ENCODE results near the gene DUS1L. TPM values are rescaled to one million over a fixed set of nuclear protein-coding genes. Genes with fewer than 3 reads are reported as not detected.

Gene DUS1L
- polyA plus RNA-seq, 1 experiment = 21.4 TPM

DNA sequence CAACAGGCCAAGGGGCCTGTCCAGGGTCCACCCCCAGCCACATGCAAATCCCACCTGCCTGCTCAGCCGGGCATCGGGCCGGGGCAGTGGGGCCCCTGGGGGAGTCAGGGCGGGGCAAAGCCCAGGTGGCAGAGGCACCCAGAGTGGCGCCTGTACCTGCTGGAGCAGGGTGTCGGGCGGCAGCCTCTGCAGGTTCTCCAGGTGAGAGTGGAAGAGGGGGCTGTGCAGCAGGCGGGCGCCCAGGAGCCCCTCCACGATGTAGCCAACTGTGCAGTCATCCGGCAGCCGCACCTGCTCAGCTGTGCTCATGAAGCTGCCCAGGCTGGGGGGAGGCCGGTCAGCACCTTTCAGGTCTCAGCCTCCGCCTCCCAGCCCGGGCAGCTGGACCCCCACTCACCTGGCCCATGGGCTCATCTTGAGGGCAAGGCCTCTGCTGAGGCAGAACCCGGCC, 16.1 kb downstream of the DUS1L start:
- TF ChIP-seq, protein P1, sequence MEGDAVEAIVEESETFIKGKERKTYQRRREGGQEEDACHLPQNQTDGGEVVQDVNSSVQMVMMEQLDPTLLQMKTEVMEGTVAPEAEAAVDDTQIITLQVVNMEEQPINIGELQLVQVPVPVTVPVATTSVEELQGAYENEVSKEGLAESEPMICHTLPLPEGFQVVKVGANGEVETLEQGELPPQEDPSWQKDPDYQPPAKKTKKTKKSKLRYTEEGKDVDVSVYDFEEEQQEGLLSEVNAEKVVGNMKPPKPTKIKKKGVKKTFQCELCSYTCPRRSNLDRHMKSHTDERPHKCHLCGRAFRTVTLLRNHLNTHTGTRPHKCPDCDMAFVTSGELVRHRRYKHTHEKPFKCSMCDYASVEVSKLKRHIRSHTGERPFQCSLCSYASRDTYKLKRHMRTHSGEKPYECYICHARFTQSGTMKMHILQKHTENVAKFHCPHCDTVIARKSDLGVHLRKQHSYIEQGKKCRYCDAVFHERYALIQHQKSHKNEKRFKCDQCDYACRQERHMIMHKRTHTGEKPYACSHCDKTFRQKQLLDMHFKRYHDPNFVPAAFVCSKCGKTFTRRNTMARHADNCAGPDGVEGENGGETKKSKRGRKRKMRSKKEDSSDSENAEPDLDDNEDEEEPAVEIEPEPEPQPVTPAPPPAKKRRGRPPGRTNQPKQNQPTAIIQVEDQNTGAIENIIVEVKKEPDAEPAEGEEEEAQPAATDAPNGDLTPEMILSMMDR (IDR thresholded peaks at IDR 0.05; ENCODE audit: low read depth, low read length) = no peak
- H3K27me3 ChIP-seq (ENCODE audit: control insufficient read depth, insufficient read depth, low read length) = no peaks in the 10 kb centered on the region
- CTCF ChIA-PET = interaction anchor here (1.6 kb wide), 1 partner anchor 12 kb away, joined by 4 read pairs; the partner anchor contains the start of gene DCXR
- DNase-seq (ENCODE audit: low read depth, low spot score) = no peak
- H3K27ac ChIP-seq (ENCODE audit: low read depth, low read length) = no peak overlapping the region
- no peak overlapping the region for H3K4me3 ChIP-seq (ENCODE audit: low read depth, low read length)
- POLR2A ChIA-PET = no interaction called here
- H3K9me3 ChIP-seq (ENCODE audit: control insufficient read depth, insufficient read depth, low read length) = peaks cover 4% of the 10 kb centered on the region; the same call in 1 of the 2 replicates

DNA sequence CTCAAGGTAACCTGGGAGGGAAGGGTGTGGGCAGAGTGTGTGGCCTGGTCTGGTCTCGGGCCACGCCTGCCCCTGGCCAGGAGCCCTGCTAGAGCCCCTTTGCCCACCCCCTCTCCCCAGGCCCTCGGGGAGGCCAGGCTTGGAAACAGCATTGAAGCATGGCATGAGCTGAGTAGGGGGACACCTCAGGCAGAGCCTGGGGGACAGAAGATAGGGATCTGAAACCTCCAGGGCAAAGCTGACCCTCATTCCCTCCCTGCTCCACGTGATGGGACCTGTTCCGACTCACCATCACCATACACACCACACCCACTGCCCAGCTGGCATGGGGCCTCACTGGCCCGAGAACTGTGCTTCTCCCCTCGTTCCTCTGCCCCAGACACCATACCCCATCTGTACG, 16.5 kb downstream of the DUS1L start:
- no peak overlapping the region for H3K4me3 ChIP-seq (ENCODE audit: low read depth, low read length)
- peaks cover 4% of the 10 kb centered on the region; the same call in 1 of the 2 replicates for H3K9me3 ChIP-seq (ENCODE audit: control insufficient read depth, insufficient read depth, low read length)
- POLR2A ChIA-PET = no interaction called here
- DNase-seq (ENCODE audit: low read depth, low spot score) = no peak
- CTCF ChIA-PET = no interaction called here
- H3K27me3 ChIP-seq (ENCODE audit: control insufficient read depth, insufficient read depth, low read length) = no peaks in the 10 kb centered on the region
- H3K27ac ChIP-seq (ENCODE audit: low read depth, low read length) = no peak overlapping the region
- TF ChIP-seq, protein P1 (IDR thresholded peaks at IDR 0.05; ENCODE audit: low read depth, low read length) = no peak

DNA sequence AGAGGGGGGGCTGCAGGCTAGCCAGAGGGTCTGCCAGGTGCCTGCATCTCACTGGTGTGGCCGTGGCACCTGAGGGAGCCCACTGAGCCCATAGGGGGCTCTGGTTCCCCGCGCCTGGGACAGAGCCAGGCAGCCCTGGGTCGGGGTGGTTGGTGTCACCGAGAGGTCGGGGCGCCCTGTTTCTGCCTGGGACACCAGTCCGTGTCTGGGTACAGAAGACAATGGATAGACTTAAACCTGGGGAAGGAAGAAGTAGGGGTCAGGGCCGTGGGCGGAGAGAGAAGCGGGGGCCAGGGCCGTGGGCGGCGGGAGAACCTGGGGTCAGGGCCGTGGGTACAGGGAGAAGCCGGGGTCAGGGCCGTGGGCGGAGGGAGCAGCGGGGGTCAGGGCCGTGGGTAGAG, 17.0 kb downstream of the DUS1L start:
- no peak overlapping the region for H3K4me3 ChIP-seq (ENCODE audit: low read depth, low read length)
- no peak overlapping the region for H3K27ac ChIP-seq (ENCODE audit: low read depth, low read length)
- H3K9me3 ChIP-seq (ENCODE audit: control insufficient read depth, insufficient read depth, low read length) = peaks cover 4% of the 10 kb centered on the region; the same call in 1 of the 2 replicates
- TF ChIP-seq, protein P1 (IDR thresholded peaks at IDR 0.05; ENCODE audit: low read depth, low read length) = no peak
- DNase-seq (ENCODE audit: low read depth, low spot score) = no peak
- POLR2A ChIA-PET = no interaction called here
- CTCF ChIA-PET = no interaction called here
- no peaks in the 10 kb centered on the region for H3K27me3 ChIP-seq (ENCODE audit: control insufficient read depth, insufficient read depth, low read length)

DNA sequence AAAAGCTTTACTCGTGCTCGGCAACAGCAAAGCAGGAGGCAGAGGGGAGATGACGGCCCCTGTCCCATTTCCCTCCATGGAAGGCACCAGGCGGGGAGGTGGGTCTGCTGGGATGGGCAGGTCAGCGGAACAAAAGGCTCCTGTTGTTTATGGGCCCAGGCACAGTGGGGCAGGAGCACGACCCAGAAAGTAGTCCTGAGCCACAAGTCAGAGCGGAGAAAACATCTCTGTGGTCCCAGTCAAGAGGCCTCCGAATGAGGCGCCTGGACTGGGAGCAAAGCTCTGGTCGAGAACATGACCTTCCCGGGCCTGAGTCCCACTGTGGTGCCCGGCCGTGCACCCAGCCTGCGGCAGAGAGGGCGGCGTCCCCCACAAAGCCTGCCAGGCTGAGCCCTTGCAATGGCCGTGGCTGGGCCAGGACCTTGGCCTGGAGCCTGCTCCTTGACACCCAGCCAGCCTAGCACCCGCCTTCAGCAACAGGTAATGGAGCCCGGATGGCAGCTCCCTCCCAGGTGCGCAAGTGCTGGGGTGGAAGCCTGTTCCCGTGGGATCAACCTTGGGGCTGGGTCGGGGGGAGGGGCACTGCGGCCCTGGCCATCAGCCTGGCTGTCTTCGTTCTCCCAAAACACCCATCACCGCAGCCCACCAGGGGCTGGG, 17.6 kb downstream of the DUS1L start:
- POLR2A ChIA-PET = interaction anchor here (0.6 kb wide), 1 partner anchor 123 kb away, joined by 9 read pairs; no protein-coding TSS in a partner anchor
- H3K27ac ChIP-seq (ENCODE audit: low read depth, low read length) = no peak overlapping the region
- peaks cover 4% of the 10 kb centered on the region; the same call in 1 of the 2 replicates for H3K9me3 ChIP-seq (ENCODE audit: control insufficient read depth, insufficient read depth, low read length)
- CTCF ChIA-PET = no interaction called here
- TF ChIP-seq, protein P1 (IDR thresholded peaks at IDR 0.05; ENCODE audit: low read depth, low read length) = no peak
- no peak overlapping the region for H3K4me3 ChIP-seq (ENCODE audit: low read depth, low read length)
- no peak for DNase-seq (ENCODE audit: low read depth, low spot score)
- H3K27me3 ChIP-seq (ENCODE audit: control insufficient read depth, insufficient read depth, low read length) = no peaks in the 10 kb centered on the region

DNA sequence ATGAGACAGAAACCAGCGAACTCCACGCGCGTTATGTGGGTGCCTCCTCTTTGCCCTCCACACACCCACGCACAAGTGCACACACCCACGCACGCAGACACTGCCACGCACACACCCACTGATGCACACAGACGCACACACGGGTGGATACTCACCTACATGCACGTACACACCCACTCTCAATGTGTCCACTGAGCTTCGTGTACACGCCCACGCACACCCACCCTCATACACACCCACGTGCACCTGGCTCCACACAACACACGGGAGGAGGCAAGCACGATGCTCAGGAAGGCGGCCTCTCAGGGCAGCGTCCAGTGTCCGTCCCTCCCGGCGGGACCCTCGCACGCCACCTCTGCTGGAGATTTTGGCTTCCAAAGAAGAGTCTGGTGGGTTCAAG, 18.2 kb downstream of the DUS1L start:
- no peak overlapping the region for H3K4me3 ChIP-seq (ENCODE audit: low read depth, low read length)

More for the DNA sequence above, 18.2 kb downstream of the DUS1L start:
- CTCF ChIA-PET = no interaction called here
- Histone ChIP-seq H3K27ac (ENCODE audit: low read depth, low read length) (no peak overlapping the region), H3K27me3 (ENCODE audit: control insufficient read depth, insufficient read depth, low read length) (no peaks in the 10 kb centered on the region), H3K9me3 (ENCODE audit: control insufficient read depth, insufficient read depth, low read length) (peaks cover 4% of the 10 kb centered on the region; the same call in 1 of the 2 replicates)
- TF ChIP-seq, protein P1 (IDR thresholded peaks at IDR 0.05; ENCODE audit: low read depth, low read length) = no peak
- POLR2A ChIA-PET = no interaction called here
- no peak for DNase-seq (ENCODE audit: low read depth, low spot score)
